GM12891 (cell line): ENCODE measurements around the gene SLC9A8.

Source experiments
- PAX5 ChIP-seq: IDR thresholded peaks from 2 replicates; pipeline ENCODE4 v1.6.1; 2011; ENCODE audit warnings: low read length, moderate library complexity, mild to moderate bottlenecking; ENCODE audit not compliant: insufficient read depth, severe bottlenecking
- POLR2A ChIP-seq: IDR thresholded peaks from 2 replicates; pipeline ENCODE4 v1.6.1; 2011; ENCODE audit warnings: low read depth, low read length, control low read depth
- POLR2AphosphoS5 ChIP-seq: IDR thresholded peaks from 2 replicates; pipeline ENCODE4 v1.6.1; 2011; ENCODE audit warnings: low read depth, low read length, control low read depth
- POU2F2 ChIP-seq: IDR thresholded peaks from 2 replicates; pipeline ENCODE4 v1.6.1; 2011; ENCODE audit warnings: low read depth, mild to moderate bottlenecking, control low read depth, low read length, moderate library complexity
- SPI1 ChIP-seq: IDR thresholded peaks from 2 replicates; pipeline ENCODE4 v1.6.1; 2011; ENCODE audit warnings: low read depth, low read length, control low read depth
- TAF1 ChIP-seq: IDR thresholded peaks from 2 replicates; pipeline ENCODE4 v1.6.1; 2011; ENCODE audit warnings: low read depth, low read length, control low read depth

DNA sequence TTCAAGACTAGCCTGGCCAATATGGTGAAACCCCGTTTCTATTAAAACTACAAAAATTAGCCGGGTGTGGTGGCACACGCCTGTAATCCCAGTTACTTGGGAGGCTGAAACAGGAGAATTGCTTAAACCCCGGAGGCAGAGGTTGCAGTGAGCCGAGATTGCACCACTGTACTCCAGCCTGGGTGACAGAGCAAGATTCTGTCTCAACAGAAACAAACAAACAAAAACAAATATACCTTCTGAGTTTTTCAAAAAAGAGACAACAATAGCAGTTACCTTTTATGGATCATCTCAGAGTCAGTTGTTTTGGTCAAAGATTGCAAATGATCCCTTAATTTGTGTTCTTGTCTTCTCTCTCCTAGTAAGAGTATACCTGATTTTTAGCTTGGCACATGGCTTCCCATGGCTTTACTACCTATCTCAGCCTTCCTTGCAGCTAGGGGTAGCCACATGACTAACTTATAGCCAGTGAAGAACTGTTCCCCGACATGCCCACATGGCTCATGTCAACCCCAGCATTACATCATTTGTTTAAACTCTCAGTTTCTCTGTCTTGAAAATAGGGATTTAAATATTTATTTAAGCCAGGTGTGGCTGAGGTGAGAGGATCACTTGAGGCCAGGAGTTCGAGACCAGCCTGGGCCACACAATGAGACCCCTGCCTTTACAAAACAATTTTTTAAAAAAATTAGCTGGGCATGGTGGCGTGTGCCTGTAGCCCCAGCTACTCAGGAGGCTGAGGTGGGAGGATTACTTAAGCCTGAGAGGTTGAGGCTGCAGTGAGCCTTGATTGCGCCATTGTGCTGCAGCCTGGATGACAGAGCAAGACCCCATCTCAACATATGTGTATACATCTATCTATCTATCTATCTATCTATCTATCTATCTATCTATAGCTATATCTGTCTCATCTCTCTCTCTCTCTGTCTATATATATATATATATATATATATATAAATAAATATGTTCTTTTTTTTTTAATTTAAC lies 25.0 kb upstream of the SLC9A8 start:
- no peak for TF ChIP-seq POLR2A
- no peak for TF ChIP-seq TAF1
- no peak for TF ChIP-seq SPI1
- TF ChIP-seq POLR2AphosphoS5: no peak
- no peak for TF ChIP-seq PAX5
- TF ChIP-seq POU2F2: no peak
